ENCODE measurements around the gene ZNF407. TPM values are rescaled to one million over a fixed set of nuclear protein-coding genes. Genes with fewer than 3 reads are reported as not detected.
A peak's percentile ranks its signal among the peaks of the same experiment; 100 is the strongest.

ZNF407 gene
- total and polyA plus RNA-seq, 2 of the 13 experiments (the other 11 are each of a cell fraction or from before 2014, with no cell fraction given) = 2.3 to 8.7 TPM

- TF ChIP-seq ZNF430 (CRISPR knock-in tag; IDR thresholded peaks at IDR 0.05) = no peak
- TF ChIP-seq PRDM4 (CRISPR knock-in tag; IDR thresholded peaks at IDR 0.05; ENCODE audit: borderline replicate concordance) = no peak
- no peak for TF ChIP-seq ZNF484 (CRISPR knock-in tag; IDR thresholded peaks at IDR 0.05; ENCODE audit: borderline replicate concordance, low read depth)
- TF ChIP-seq FOXP1 (IDR thresholded peaks at IDR 0.05) = no peak
- TF ChIP-seq FOXP1 (CRISPR knock-in tag; IDR thresholded peaks at IDR 0.05) = peak; percentile 52; the same call in 1 of the 2 replicates
- TF ChIP-seq ZBTB3 (CRISPR knock-in tag; IDR thresholded peaks at IDR 0.05; ENCODE audit: borderline replicate concordance, low read depth) = no peak
- TF ChIP-seq NAIF1 (CRISPR knock-in tag; IDR thresholded peaks at IDR 0.05; ENCODE audit: borderline replicate concordance) = no peak
- no peak for TF ChIP-seq SATB2 (CRISPR knock-in tag; IDR thresholded peaks at IDR 0.05)
- peak; percentile 40; the same call in 1 of the 2 replicates for TF ChIP-seq PAXIP1 (CRISPR knock-in tag; conservative IDR thresholded peaks at IDR 0.05)
- TF ChIP-seq KAT2B (IDR thresholded peaks at IDR 0.05; ENCODE audit: borderline replicate concordance, low read depth, low read length) = peak; percentile 94
- no peak for TF ChIP-seq ZNF274 (CRISPR knock-in tag; IDR thresholded peaks at IDR 0.05)
- no peak for TF ChIP-seq ZFP82 (CRISPR knock-in tag; IDR thresholded peaks at IDR 0.05; ENCODE audit: borderline replicate concordance)
- TF ChIP-seq ATF7-NPFF (CRISPR knock-in tag; IDR thresholded peaks at IDR 0.05; ENCODE audit: low read depth) = no peak
- TF ChIP-seq SMC3 (IDR thresholded peaks at IDR 0.05; ENCODE audit: low read length) = no peak
- TF ChIP-seq ZNF75D (CRISPR knock-in tag; IDR thresholded peaks at IDR 0.05; ENCODE audit: borderline replicate concordance) = no peak
- TF ChIP-seq ZNF335 (CRISPR knock-in tag; IDR thresholded peaks at IDR 0.05) = no peak
- no peak for TF ChIP-seq HNF4A (CRISPR knock-in tag; IDR thresholded peaks at IDR 0.05)
- 0 out of 2 replicates have a peak, but pooled peaks have one; percentile 41 for TF ChIP-seq MIXL1 (CRISPR knock-in tag; IDR thresholded peaks at IDR 0.05)
- no peak for TF ChIP-seq ZNF713 (CRISPR knock-in tag; IDR thresholded peaks at IDR 0.05)
- TF ChIP-seq HDAC1 (CRISPR knock-in tag; IDR thresholded peaks at IDR 0.05) = 0 out of 2 replicates have a peak, but pooled peaks have one; percentile 30
- no peak for TF ChIP-seq TFDP2 (CRISPR knock-in tag; IDR thresholded peaks at IDR 0.05)
- TF ChIP-seq ASH2L (IDR thresholded peaks at IDR 0.05; ENCODE audit: insufficient read length, low read depth, low read length) = no peak
- peak; percentile 24; the same call in 1 of the 2 replicates for TF ChIP-seq TBX3 (IDR thresholded peaks at IDR 0.05; ENCODE audit: borderline replicate concordance)
These were observed 63.3 kb downstream of the ZNF407 start (continued) for GRCh38 chr18:74661008-74661407.
